GM21526 (cell line): Measurements from ENCODE around the gene ADRA2B.
"Not testable (repeated sequence)": the region's sequence is repeated elsewhere in the genome, so short reads cannot be mapped to it uniquely, and the experiment has no call there.

ENCODE experiments used
- ATAC-seq: cut with Tn5 transposase; IDR thresholded peaks from one replicate; pipeline ENCODE4 v1.9.1; 2021; ENCODE audit warnings: moderate library complexity; ENCODE audit not compliant: unreplicated experiment, low FRiP score

ADRA2B gene

DNA sequence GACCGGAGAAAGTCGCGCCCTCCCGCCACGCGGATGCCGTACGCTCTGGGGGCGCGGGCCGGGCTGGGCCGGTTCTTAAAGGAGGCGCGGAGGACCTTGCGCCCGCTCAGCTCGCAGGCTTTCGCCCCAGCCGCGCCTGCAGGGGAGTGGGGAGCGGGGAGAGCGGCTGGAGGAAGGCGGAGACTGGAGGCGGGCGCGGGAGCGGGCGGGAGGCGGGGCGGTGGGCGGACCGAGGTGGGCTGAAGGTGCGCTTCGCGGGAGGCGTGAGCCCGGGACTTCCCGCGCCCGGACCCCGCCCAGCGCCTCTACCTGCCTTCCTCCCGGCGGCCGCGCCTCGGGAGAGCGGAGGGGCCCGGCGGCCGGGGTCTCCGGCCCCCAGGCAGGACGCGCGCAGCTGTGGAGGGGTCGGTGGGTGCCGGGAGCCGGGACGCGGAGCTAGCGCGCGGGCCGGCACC, at the start of gene ADRA2B:
Gene ADRA2B, minus strand, starts transcription at position 148 of the 455 bp plus-strand sequence. CDS start 422 bp downstream, outside the sequence.
- ATAC-seq: peak; percentile 48

DNA sequence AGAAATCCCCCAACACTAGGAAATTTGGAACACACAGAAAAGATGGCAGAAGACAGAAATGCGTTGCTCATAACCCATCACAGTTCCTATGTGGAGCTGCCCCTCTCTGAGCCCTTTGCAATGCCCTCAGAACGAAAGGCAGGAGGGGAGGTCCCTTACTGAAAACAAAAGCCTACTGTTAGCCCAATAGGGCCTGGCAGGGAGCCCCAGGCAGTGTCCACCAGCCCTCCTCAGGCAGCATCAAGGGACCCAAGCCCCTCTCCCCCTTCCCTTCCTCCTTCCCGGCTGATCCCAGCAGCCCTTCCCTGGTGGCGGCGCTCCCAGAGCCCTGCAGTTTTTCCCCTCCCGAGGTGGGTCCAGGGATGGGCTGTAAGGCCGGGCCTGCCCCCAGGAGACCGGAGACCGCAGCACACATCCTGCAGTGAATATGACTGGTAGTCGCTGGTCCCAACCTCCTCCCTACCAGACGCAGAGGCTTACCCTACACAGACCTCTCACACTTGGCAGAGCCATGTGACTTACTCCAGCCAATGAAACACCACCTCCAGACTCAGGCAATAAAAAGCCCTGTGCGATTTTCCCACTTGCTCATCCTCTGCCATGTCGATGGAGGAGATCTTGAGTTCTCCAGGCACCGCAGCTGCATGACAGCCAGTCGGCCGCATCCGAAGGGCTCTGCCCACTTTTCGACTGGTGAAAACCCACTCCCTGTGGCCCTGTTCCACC, 48.3 kb upstream of the ADRA2B start:
- ATAC-seq: peak; percentile 57

DNA sequence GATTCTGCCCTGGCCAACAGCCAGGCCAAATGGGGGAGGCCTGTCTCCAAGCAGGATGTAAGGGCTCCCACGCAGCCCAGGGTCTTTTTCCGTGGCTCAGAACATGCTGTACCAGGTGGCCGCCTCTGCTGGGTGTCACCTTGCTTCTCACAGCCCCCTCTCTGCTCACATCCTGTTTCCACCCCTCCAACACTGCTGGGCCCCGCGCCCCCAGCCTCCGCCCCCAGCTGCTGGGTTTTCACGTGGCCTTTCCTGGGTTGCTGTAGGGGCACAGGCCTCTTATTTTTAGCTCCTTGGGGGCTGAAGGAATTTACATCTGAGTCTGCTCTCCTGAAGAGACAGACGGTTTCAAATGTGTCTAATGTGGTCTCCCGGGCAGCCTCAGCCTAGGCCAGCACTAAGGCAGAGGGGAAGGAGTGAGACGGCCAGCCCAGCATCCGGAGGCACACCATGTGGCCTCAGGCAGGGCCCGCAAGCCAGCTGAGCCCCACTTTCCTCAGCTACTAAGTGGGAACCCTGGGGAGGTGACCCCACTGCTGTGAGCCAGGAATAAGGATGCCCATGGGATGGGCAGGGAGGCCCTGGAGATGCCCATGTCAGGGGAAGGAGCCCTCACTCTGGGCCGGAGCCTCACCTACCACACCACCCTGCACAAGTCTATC, 47.5 kb upstream of the ADRA2B start:
- peak; percentile 57 for ATAC-seq

DNA sequence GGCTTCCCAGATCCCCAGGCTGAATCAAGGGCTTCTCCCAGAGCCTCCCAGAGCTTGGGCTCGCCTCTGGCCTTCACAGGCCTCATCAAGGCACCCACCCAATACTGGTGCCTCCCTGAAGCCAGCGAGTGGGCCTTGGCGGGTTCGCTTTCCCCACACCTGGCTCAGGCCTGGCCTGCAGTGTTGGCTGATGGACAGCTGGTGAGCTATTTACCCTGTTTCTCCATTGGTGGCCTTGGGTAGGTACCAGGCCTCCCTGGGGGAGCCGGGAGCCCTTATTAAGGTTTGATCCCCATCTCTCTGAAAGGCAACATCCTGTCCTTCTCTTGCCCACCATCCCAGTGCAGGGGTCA, 47.0 kb upstream of the ADRA2B start:
- ATAC-seq: peak; percentile 14

DNA sequence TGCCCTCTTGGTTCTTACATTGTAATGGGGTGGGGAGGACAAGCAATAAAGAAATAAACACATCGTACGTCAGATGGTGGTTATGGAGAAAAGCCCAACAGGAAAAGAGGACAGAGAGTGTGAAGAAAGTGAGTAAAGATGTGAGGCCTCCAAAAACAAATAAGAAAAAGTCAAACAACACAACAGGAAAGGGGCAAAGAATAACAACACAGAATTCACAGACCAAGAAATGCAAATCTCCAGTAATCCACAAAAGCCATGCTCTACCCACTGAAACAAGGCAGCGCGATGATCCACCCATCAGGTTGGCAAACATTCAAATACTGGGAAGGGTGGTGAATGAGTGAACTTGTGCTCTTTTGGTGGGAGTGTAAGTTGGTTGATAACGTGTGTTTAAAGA, 45.5 kb upstream of the ADRA2B start:
- ATAC-seq: no peak

DNA sequence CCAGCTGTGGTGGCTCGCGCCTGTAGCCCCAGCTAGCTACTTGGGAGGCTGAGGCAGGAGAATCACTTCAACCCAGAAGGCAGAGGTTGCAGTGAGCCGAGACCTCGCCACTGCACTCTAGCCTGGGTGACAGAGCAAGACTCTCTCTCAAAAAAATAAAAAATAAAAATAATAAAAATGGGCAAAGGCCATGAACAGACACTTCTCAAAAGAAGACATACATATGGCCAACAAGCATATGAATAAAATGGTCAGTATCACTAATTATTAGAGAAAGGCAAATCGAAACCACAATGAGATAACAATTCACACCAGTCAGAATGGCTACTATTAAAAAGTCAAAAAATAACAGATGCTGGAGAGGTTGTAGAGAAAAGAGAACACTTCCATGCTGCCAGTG, 44.0 kb upstream of the ADRA2B start:
- not testable (repeated sequence) for ATAC-seq

DNA sequence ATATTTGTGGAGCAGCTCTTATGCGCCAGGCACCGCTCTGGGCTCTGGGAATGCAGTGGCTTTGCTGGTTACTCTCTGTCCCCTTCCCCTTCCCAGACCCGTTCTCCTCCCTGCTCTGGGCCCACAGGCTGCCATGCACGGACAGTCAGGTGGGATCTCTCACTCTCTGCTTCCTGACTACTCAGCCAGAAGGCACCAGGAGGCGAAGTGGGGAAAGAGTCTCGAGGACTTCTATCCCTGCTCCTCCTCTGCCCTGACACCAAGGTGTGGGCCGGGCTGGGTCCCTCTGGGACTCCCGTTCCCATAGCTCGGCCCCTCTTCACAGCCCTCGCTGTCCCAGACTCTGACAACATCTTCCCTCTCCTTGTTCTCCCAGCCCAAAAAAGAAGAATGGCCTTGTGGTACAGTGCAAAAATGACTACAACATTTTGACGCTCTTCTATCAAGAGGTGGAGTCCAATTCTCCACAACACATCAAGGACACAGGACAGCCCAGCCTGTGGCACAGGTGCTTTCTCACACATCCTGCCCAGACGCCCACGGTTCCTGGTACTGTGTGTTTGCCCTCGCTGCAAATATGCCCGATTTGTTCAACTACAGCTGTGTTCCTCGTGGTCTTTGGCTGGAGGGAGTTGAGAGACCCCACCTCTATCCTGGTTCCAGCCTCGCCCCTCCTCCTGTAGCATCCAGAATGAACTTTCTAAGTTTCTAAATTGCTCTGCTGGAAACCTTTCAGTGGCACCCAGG, 42.9 kb upstream of the ADRA2B start:
- no peak for ATAC-seq

DNA sequence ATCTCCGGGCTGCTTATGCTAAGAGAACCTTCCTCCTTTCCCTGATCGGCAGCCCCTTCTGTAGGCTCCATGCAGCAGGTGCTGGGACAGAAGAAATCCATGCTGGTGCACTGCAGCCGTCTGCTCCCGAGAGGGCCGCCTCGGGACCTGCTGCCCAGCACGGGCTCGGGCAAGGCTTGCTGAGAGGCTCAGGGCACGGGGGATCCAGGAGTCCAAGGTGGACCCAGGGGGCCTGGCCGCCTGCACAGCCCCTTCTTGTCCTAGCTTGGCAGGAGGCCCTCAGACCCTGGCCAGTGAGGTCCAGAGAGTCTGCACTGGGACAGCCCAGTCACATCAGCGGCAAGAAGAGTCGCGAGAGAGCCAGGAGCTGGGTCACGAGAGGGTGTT, 42.2 kb upstream of the ADRA2B start:
- no peak for ATAC-seq

DNA sequence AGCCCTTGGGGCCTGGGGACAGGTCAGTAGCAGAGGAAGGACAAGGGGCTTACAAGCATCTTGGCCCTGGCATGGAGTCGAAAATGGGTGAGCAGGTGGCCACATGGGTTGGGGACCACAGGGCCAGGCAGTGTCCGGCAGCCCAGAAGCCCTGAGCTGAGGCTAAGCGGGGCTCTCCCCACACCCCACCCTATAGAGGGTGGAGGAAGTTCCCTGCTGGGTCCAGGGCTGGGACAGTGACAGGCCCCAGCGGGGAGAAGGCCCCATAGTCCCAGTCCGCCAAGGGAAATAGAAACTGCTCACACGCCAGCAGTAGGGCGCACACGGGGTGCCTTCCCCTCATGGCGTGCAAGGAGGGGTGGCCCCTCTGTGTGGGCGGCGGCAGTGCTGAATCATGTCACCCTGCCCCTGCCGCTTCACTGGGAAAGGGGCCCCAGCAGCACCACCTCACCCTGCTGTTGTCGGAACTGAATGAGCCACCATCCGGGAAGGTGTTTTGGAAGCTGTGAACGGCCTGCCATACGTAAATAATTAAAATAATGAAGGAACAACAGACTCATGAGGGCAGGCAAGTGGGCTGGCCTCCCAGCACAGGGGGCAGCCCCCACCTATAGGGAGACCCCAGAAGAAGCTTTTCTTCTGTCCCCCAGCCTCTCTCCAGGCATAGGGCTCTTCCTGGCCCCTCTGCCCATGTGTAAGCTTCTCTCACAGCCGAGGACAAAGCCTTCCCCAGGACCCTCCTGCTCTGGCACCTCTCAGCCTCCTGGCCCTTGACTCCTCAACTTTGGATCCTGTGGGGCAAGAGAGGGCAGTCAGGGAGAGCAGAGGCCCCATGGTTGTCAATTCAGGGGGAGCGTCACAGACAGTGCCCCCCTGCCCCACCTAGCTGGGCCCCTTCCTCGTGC, 41.5 kb upstream of the ADRA2B start:
- ATAC-seq: no peak

DNA sequence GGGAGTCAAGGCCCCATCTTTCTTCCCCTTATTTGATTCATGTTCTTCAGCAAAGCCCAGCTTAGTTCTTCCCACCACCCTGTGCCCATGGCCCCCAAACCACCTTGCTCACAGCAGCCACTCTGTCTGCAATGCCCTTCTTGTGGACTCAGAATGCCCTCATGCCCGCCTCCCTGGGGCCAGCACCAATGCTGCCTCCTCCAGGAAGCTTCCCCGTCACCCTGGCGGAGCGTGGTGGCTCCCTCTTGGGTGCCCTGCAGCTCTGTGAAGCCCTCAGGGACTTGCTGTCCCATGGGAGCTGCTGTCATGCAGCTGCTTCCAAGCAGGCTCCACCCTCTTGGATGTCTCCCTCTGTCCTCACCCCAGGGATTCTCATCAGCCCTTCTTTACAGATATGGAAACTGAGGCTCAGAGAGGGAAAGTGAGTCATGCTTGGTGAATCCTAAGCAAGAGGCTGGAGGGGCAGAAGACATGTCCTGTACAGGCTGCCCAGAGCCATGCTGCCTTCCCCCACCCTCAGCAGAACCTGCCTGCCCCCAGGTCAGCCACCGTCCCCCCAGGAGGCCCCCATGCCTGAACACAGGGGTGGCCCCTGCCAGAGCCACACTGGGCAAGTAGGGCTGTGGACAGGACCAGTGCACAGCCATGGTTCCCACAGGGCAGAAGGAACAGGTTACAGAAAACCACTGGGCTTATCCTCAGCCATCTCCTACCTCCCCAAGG, 40.7 kb upstream of the ADRA2B start:
- no peak for ATAC-seq

DNA sequence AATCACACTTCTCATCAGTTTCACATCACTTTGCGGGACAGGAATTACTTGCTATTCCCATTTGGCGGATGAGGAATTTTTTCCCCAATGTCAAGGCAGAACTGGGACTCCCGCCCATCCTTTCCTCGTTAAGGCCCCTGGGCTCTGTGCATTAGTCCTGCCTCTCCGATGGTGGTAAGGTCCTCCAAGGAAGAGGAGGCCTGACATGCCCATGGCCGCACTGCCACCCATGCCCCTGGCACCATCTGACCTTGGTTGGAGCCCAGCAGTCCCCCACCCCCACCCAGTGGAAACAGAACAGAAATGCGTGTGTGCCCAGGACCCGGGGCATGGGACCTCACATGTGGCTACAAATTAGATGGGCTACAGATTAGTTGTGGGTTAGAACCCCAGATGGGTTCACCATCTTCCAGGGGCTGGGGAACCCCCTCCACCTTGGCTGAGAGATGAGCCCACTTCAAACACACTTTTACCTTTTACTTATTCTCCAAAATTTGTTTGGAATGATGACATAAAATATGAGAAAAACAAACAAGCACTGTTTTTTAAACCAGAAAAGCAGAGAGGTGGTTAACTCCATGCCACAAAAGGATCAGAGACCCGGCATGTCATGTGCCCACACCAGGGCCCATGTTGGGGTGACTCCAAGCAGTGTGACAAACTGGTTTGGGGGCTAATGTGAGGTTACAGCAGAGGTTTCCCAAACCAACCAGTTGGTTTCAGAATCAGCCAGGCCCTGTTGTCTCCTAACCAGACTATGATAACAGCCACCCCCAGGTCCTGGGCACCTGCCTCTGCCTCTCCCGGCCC, 39.8 kb upstream of the ADRA2B start:
- ATAC-seq: no peak

DNA sequence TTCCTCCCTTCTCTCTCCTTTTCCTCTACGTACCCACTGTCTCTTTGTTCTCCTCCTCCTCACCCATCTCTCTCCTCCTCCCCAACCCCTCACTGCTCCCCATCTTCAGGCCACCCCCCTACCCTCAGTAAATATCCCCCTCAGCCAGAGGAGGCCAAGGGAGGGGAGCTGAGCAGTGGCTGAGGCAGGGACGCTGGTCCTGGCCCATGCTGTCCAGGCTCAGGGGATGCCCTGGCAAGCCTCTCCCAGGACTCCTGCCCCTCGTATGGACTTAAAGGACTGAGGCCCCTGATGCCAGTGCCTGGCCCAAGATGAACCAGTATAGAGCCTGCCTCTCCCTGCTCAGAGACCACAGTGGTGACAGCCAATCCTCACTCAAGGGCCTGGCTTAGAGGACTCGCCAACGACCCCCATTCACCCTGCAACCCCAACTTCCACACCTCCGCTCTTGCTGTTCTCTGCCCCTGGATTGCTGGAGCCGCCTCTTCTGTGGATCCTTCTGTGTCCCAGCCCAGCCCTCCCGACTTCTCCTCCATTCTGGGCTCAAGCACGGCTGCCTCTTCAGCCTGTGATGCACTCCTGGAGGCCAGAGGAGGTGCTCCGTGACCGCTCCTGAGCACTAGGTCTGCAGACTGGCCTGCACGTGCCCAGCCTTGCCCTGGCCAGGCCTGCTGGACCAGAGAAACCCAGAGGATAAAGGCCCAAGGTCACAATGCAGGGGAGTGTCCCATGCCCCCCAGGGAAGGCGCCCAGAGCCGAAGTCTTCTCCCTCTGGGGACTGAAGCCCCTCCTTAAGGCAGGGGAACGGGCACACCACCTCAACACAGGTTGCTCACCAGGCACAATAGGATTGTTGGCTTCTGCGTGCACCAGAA, 38.4 kb upstream of the ADRA2B start:
- no peak for ATAC-seq

DNA sequence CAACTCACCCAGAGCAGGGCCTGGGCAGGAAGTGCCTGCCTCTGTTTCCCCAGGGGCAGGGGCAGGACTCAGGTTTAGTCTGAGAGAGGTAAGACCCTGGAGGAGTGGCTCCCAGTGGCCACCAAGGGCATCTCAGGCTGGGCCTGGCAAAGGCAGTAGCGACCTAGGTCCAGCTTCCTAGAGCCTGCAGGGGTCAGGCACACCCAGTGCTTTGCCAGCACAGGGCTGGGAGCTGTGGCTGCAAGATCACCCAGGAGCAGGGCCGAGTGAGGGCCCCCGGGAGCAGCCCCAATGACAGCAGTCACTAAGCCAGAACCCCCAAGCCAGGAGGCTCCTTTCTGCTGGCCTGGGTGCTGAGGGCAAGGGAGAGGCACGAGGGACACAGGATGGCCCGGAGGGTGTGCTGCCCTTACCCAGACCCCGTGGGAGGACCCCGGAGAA, 37.6 kb upstream of the ADRA2B start:
- no peak for ATAC-seq

DNA sequence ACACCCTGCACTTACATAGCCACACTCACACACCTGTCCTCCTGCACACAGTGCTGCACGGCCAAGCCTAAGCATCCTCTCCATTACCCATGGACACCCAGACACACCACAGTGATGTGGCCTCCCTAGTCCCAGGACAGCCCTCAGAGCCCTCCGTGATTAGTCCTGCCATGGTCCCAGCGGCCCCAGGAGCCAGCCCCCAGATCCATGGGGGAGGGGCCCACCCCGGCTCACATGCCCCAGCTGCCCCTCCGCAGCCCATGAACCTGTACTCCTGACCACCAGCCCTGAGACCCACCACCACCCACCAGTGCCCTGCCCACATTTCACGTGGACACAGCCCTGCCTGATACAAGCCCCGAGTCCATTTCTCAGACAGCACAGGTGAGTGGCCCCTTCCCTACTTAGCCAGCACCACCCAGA, 36.9 kb upstream of the ADRA2B start:
- ATAC-seq: no peak

DNA sequence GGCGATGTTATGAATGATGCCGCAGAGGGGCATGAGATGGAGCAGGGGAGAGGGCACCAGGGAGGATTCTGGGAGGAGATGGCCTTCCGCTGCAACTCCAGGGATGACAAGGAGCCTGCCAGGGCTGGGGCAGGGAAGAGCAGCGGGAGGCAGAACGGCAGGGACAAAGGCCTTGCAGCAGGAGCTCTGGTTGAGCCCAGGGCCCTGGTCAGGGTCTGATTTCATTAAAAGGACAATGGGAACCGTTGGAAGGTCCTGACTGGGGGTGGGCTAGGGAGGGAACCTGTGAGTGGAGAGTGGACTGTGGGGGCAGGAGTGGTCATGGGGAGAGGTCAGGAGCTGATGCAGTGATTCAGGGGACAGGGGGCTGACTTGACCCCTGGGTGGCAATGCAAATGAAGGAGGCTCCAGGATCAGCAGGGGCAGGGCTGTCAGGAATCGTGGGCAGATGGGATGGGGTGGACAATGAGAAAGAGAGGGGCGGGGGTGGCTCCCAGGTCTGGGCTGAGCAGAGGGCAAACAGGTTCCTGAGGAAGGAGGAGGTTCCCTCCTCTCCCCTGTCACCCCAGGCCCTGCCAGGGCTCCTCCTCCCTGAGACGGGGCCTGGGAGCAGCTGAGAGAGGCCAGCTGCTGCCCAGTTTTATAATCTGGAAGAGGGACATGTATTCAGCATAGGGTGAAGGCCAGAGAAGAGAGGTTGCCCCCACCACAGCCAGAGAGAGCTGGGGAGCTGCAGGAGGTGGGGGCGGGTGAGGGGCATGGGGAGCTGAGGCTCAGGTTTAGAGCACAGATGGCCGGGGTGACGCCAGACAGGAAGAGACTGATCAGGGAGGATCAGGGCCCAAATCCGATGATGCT, 36.2 kb upstream of the ADRA2B start:
- no peak for ATAC-seq

DNA sequence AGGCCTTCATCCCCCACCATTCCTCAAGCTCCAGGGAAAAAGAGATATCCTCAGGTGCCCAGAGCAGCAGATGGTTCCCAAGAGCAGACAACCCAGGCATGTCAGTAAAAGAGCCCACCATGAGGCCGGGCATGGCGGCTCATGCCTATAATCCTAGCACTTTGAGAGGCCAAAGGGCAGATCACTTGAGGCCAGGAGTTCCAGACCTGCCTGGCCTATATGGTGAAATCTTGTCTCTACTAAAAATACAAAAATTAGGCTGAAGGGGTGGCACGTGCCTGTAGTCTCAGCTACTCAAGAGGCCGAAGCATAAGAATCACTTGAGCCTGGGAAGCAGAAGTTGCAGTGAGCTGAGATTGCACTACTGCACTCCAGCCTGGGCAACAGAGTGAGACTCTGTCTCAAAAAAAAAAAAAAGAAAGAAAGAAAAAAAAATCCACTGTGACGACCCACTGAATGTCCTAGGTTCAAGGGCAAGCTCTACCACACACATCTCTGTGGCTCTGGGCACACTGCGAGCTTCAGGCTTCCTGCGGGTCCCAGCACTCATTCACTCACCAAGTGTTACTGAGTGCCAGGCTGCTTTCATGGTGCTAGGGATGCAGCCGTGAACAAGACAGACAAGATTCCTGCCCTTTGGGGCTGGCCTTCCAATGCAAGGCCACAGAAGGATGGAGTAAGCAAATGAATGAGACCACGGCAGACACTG, 35.4 kb upstream of the ADRA2B start:
- no peak for ATAC-seq
